Adipocyte (in vitro differentiated cells): ENCODE results near the gene PRELID3B.
A peak's percentile ranks its signal among the peaks of the same experiment; 100 is the strongest.

ENCODE experiments used
- DNase-seq: peaks from one replicate; pipeline ENCODE4 v3.0.0-alpha.2; 2015; ENCODE audit warnings: low read depth
- H3K27me3 ChIP-seq: replicated peaks from 2 replicates; pipeline ENCODE4 v1.7.0; 2013; ENCODE audit warnings: mild to moderate bottlenecking, low read length, moderate library complexity; ENCODE audit not compliant: control insufficient read depth, insufficient read depth
- H3K36me3 ChIP-seq: 2 replicates; pipeline ENCODE4 v1.7.0; 2013; ENCODE audit warnings: low read length, mild to moderate bottlenecking, moderate library complexity; ENCODE audit not compliant: control insufficient read depth, insufficient read depth, severe bottlenecking
- H3K4me1 ChIP-seq: 2 replicates; pipeline ENCODE4 v1.7.0; 2013; ENCODE audit warnings: mild to moderate bottlenecking, low read length, moderate library complexity; ENCODE audit not compliant: control insufficient read depth, insufficient read depth
- H3K4me3 ChIP-seq: 2 replicates; pipeline ENCODE4 v1.7.0; 2013; ENCODE audit warnings: mild to moderate bottlenecking, low read length, moderate library complexity
- H3K9ac ChIP-seq: 2 replicates; pipeline ENCODE4 v1.7.0; 2013; ENCODE audit warnings: mild to moderate bottlenecking, low read length, moderate library complexity
- H3K9me3 ChIP-seq: 2 replicates; pipeline ENCODE4 v1.7.0; 2013; ENCODE audit warnings: mild to moderate bottlenecking, low read length, moderate library complexity; ENCODE audit not compliant: control insufficient read depth

Gene PRELID3B

DNA sequence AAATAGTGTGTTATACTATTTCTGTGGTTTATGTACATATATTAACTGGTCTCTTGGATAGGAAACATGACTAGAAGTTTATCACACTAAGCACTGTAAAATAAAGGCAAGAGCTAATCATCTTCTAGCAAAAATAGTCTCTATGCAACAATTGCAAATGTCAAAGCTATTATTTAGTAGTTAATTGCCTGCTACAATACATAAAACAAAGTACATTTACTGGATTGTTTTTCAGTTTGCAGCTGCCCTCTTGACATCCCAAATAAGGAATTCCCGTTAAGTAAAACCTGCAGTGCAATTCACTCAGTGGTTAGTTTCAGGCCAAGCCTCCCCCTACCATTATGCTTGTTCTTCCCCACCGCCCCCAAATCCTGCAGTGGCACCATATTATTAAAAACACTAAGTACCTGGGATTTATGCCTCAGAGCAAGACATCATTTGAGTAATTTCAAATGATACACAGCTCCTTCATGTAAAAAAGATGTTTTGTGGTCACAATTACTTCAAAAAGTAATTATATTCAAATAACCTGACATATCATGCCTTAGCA, 8.9 kb downstream of the PRELID3B start:
- Histone ChIP-seq H3K9ac (peak overlapping the region; percentile 96), H3K4me1 (peaks cover 51% of the 10 kb centered on the region), H3K9me3 (no peaks in the 10 kb centered on the region), H3K27me3 (no peaks in the 10 kb centered on the region), H3K4me3 (no peak overlapping the region), H3K36me3 (peaks cover 67% of the 10 kb centered on the region)
- DNase-seq, result no peak

DNA sequence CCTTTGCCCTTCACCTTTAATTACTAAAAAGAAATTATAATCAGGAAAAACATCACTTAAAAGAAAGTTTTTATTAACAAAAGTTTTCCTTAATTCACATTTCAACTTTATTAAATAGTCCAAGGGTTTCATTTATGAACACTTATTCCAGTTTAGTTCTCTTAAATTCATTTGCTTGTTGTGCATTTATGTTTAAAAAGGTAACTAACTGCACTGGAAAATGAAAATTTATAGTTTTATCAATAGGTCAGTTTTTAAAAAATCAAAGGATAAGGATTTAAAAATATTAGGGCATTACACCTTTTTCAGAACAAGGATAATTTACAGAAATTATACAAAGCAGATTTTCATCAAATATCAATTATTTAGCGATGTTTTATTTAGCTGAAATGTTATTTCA, 9.5 kb downstream of the PRELID3B start:
- peaks cover 72% of the 10 kb centered on the region for H3K36me3 ChIP-seq
- peak overlapping the region; percentile 97 for H3K4me3 ChIP-seq
- no peaks in the 10 kb centered on the region for H3K9me3 ChIP-seq

DNA sequence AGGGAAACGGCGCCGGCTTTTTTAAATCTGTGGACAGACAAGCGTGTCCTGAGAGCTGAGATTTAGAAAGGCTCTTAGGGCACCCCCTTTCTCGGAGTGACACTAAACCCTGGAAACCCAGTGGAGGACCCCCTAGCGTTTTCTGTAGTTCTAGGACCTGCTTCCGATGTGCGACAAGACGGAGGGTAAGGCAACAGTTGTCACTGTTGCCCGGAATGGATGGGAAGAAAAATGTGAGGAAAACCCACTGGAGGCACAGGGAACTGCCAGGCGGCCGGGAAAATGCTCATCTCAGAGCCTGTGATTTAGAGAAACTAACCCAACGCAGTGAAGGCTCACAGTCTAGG, 9.9 kb downstream of the PRELID3B start:
- Histone ChIP-seq H3K9me3 (no peaks in the 10 kb centered on the region), H3K9ac (peak overlapping the region; percentile 96), H3K36me3 (peaks cover 71% of the 10 kb centered on the region), H3K4me1 (peaks cover 51% of the 10 kb centered on the region), H3K27me3 (no peaks in the 10 kb centered on the region), H3K4me3 (peak overlapping the region; percentile 97)
- peak; percentile 76 for DNase-seq

More for the DNA sequence above, 9.5 kb downstream of the PRELID3B start:
- DNase-seq, result no peak
- Histone ChIP-seq H3K9ac (peak overlapping the region; percentile 96), H3K4me1 (peaks cover 51% of the 10 kb centered on the region), H3K27me3 (no peaks in the 10 kb centered on the region)

DNA sequence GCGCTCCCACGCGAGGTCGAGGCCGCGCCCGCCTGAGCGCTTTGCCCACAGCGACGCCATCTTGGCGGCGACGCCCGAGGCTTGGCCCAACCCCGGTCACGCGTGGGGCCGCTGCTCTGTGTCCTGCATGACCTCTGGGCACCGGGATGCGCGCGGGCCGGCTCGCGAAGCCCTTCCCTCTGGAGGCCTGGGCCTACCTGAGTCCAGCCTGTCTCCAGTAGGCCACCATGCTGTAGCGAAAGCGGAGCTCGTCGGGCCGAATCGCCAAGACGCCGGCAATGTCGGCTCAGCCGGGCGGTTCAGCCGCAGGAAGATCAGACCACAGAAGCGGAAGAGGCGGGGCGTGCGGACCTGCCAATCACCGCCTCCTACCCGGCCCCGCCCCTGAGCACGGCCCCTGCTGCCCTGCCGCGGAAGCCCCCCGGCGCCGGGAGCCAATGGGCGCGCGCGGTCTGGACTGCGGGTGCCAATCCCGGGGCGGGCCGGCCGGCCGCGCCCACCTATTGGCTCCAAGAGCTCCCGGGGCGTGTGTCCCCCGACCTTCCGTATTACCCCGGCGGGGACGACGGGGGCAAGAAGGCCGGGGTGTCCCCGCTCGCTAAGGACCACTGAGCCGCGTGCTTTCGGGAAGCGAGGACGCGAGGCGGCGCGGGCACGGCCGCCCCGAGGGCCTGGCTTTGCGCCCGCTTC, 10.4 kb downstream of the PRELID3B start, which contains the start of gene ATP5F1E:
ATP5F1E (minus strand) TSS at position 313 of the 690 bp plus-strand sequence; CDS start at position 229, 84 bp downstream.
- Histone ChIP-seq H3K36me3 (peaks cover 71% of the 10 kb centered on the region), H3K4me3 (peak within 1 kb of the TSS; percentile 97), H3K9ac (peak within 1 kb of the TSS; percentile 96), H3K9me3 (no peaks in the 10 kb centered on the region), H3K27me3 (no peaks in the 10 kb centered on the region), H3K4me1 (peaks cover 54% of the 10 kb centered on the region)
- peak; percentile 98 for DNase-seq

DNA sequence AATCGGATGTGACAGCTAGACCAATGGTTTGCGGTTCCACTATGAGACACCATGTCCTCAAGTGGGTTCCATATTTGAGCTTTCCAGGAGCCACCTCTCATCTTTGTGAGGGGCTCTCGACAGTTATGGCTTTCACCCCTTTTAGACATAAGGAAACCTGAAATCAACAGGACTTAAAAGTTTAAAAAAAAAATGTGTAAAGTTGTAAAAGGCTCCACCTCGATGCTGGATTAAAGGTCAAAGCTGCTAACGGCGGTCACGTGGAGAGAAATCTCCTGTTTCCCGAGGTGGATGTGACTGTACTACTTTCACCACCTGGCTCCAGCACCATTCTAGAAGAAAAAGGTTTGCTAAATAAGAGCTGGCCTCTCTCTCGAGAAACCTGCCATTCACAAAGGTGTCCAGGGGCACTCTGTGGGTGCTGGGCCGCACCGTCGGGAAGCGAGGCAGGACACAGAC, 11.0 kb downstream of the PRELID3B start:
- Histone ChIP-seq H3K4me1 (peaks cover 54% of the 10 kb centered on the region), H3K4me3 (peak overlapping the region; percentile 97), H3K9ac (peak overlapping the region; percentile 96), H3K9me3 (no peaks in the 10 kb centered on the region), H3K36me3 (peaks cover 71% of the 10 kb centered on the region), H3K27me3 (no peaks in the 10 kb centered on the region)
- no peak for DNase-seq

DNA sequence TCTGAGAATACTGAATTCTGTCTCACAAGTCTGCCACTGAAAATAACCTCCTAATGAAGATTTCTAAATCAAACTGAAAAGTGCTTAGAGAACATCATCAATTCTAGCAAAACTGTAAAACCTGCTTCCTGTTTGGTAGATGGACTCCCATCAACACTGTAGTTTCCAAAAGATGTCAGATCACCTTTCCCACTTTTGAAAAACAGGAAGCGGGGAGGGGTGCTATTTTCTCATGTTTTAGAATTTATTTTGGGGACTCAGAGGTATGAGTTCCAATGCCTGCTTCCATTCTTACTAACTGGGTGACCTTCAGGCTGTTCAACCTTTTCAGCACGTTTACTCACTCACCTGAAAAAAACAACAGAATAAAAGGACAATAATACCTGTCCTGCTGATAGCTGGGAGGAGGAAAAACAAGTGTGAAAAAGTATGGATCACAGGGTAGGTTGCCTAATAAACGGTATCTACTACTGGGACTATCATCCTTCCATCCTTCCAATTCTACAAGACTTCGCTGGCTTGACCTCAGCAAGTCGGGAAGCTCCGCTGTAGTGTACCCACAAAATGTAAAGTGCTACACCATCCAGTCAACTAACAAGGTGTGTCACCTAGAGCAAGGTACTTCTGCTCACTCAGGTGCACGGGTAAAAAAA, 11.5 kb downstream of the PRELID3B start:
- Histone ChIP-seq H3K4me1 (peaks cover 54% of the 10 kb centered on the region), H3K4me3 (peak overlapping the region; percentile 97)

DNA sequence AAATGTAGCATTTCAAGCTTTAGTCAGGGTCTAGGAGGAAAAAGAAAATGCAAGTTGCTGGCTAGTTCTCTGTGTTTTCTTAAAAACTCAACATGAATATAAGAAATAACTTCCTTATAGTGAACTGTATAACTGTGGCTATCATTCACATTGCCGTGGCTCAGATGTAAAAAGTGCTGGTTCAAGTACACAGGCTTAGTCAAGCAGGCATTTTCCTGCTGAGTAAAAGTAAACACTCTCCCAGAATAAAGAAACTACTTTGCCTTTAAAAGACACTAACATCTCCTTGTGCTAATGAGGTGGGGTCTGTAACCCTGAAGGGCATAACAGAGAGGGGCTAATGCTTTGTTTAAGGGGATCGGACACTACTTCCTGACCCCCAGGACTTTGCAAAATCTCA, 13.8 kb downstream of the PRELID3B start:
- Histone ChIP-seq H3K9me3 (no peaks in the 10 kb centered on the region), H3K4me3 (peak overlapping the region; percentile 68), H3K4me1 (peaks cover 54% of the 10 kb centered on the region), H3K36me3 (peaks cover 71% of the 10 kb centered on the region), H3K9ac (peak overlapping the region; percentile 62), H3K27me3 (no peaks in the 10 kb centered on the region)
- peak; percentile 28 for DNase-seq

More for the DNA sequence above, 11.5 kb downstream of the PRELID3B start:
- H3K27me3 ChIP-seq, result no peaks in the 10 kb centered on the region
- no peaks in the 10 kb centered on the region for H3K9me3 ChIP-seq
- DNase-seq, result no peak
- H3K36me3 ChIP-seq, result peaks cover 71% of the 10 kb centered on the region
- H3K9ac ChIP-seq, result peak overlapping the region; percentile 96

DNA sequence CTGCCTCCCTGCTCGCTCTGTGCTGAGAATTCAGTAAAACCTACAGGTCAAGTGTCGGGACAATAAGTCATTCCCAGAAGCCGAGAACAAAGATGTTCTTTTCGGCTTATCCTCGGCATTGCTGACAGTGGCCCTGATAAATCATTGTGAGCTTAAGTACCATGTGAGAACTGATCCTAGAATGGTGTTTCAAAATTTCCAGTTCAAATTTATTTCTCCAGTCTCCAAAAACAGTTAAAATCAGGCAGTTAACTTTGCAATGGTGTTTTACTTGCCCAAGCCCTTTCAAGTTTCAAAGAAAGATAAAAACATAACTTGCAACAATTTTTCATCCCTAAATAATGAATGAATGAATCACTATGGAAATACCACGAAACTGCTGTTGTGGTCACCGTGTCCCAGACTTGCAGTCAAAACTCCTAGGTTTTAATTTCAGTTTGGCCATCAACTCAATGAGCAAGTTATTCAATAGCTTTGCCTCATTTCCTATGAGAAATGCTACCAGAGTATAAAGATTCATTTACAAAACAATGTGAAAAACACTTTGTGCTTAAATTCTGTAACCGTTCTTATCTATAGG, 14.8 kb downstream of the PRELID3B start:
- DNase-seq, result peak; percentile 55
- H3K4me3 ChIP-seq, result peak overlapping the region; percentile 68
- peaks cover 77% of the 10 kb centered on the region for H3K36me3 ChIP-seq
- H3K27me3 ChIP-seq, result no peaks in the 10 kb centered on the region
- H3K9ac ChIP-seq, result peak overlapping the region; percentile 62
- no peaks in the 10 kb centered on the region for H3K9me3 ChIP-seq
- peaks cover 47% of the 10 kb centered on the region for H3K4me1 ChIP-seq

DNA sequence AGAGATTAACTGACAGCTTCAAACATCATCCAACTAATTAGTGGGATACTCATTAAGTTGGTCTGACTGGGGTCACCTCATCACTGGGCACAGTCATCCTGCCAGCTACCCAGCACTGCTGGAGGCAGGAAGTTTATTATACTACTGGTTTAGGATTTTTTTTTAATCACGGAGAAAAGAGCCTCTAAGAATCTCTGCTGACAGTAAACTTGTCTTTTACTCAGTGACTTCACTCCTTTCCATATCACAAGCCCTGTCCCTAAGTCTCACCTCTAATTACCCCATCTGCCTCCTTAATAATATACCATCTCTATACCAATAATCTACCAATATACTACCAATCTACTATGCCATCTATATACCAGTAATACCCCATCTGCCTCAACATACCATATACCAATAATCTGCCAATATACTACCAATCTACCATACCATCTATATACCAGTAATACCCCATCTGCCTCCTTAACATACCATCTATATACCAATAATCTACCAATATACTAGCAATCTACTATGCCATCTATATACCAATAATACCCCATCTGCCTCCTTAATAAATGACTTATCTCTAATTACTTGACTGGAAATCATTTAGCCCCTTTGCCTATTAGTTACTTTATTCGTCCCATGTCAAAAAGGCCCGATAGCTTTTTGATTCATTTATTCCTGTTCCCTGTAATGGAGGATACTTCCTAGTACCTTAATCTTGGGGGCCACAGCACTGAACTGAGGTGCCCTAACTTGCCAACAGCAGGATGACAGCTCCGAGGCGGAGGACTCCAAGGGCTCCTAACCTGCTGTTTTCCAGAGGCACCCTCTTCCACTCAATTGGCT, 15.5 kb downstream of the PRELID3B start:
- peaks cover 84% of the 10 kb centered on the region for H3K36me3 ChIP-seq
- peak overlapping the region; percentile 68 for H3K4me3 ChIP-seq
- no peak overlapping the region for H3K9ac ChIP-seq
- H3K27me3 ChIP-seq, result no peaks in the 10 kb centered on the region
- H3K4me1 ChIP-seq, result peaks cover 45% of the 10 kb centered on the region
- no peak for DNase-seq
- no peaks in the 10 kb centered on the region for H3K9me3 ChIP-seq

DNA sequence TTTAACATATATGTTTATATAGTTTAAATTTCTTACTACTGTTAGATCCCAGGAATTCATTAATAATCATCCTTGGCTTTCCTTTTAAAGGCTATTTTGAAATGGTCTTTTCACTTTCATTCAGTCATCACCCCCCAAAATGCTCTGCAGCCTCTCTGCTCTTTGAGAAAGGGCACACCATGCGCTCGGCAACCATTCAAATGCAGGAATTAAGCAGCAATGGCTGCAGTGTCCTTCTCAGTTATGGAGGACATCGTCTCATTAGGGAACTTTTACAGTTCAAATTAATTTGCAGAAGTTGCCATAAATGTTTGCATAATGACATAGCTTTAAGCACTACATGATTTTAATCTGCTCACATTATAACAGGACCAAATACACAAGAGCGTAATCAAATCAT, 17.1 kb downstream of the PRELID3B start:
- Histone ChIP-seq H3K9ac (no peak overlapping the region), H3K9me3 (no peaks in the 10 kb centered on the region), H3K4me1 (peaks cover 42% of the 10 kb centered on the region), H3K27me3 (no peaks in the 10 kb centered on the region), H3K4me3 (no peak overlapping the region), H3K36me3 (peaks cover 84% of the 10 kb centered on the region)
- no peak for DNase-seq
